ENCODE data around the gene LIPA. TPM values are rescaled to one million over a fixed set of nuclear protein-coding genes. Genes with fewer than 3 reads are reported as not detected.

LIPA gene
- total and polyA plus RNA-seq, 4 donors: 35.3 to 176 (median 75.9) TPM

- Histone ChIP-seq H3K9me3 (ENCODE audit: control insufficient read depth in 4 of 4, low read length in 3 of 4) (no peaks in the 10 kb centered on the region), H3K36me3 (ENCODE audit: control insufficient read depth in 4 of 4, insufficient read depth in 3 of 4, low read depth in 1 of 4, low read length in 3 of 4) (peaks cover 2 to 11% (median 9%) of the 10 kb centered on the region in 4 donors), H3K27me3 (ENCODE audit: control insufficient read depth in 4 of 4, insufficient read depth in 4 of 4, low read length in 3 of 4) (peaks cover 0 to 6% (median 0%) of the 10 kb centered on the region in 4 donors), H3K9ac (ENCODE audit: low read depth in 1 of 2, low read length in 2 of 2) (no peak overlapping the region), H3K27ac (ENCODE audit: low read depth in 1 of 2, low read length in 2 of 2) (no peak overlapping the region), H3K4me1 (ENCODE audit: control insufficient read depth in 4 of 4, insufficient read depth in 4 of 4, low read length in 3 of 4) (peaks cover under 1 to 13% (median 13%) of the 10 kb centered on the region in 4 donors), H3K4me3 (ENCODE audit: low read depth in 1 of 3, low read length in 3 of 3) (no peak overlapping the region)
- 37% methylated on average over 8 of the region's 8 CpGs for WGBS
- TF ChIP-seq CTCF (IDR thresholded peaks at IDR 0.05; ENCODE audit: low read depth, low read length, missing input control) (peak; percentile 49), EGR1 (IDR thresholded peaks at IDR 0.05; ENCODE audit: low read depth in 2 of 2) (no peak), RAD21 (IDR thresholded peaks at IDR 0.05) (peak; percentile 85), FOXA2 (IDR thresholded peaks at IDR 0.05) (no peak), MAX (IDR thresholded peaks at IDR 0.05) (no peak), NR2F2 (IDR thresholded peaks at IDR 0.05) (no peak), REST (IDR thresholded peaks at IDR 0.05) (no peak), YY1 (IDR thresholded peaks at IDR 0.05) (peak; percentile 33), TAF1 (conservative IDR thresholded peaks at IDR 0.05) (no peak), RXRA (IDR thresholded peaks at IDR 0.05) (no peak), SP1 (IDR thresholded peaks at IDR 0.05) (no peak)
- no peak for DNase-seq (ENCODE audit: low spot score)
Observed at GRCh38 chr10:89213191-89213808, 38.3 kb downstream of the LIPA start.

GRCh38 chr10:89210794-89211425, 40.7 kb downstream of the LIPA start:
- Histone ChIP-seq H3K4me1 (ENCODE audit: control insufficient read depth in 4 of 4, insufficient read depth in 4 of 4, low read length in 3 of 4) (peaks cover 7 to 21% (median 16%) of the 10 kb centered on the region in 4 donors), H3K27me3 (ENCODE audit: control insufficient read depth in 4 of 4, insufficient read depth in 4 of 4, low read length in 3 of 4) (peaks cover 0 to 10% (median 1%) of the 10 kb centered on the region in 4 donors), H3K36me3 (ENCODE audit: control insufficient read depth in 4 of 4, insufficient read depth in 3 of 4, low read depth in 1 of 4, low read length in 3 of 4) (peaks cover 2 to 11% (median 9%) of the 10 kb centered on the region in 4 donors), H3K9ac (ENCODE audit: low read depth in 1 of 2, low read length in 2 of 2) (no peak overlapping the region), H3K4me3 (ENCODE audit: low read depth in 1 of 3, low read length in 3 of 3) (no peak overlapping the region), H3K9me3 (ENCODE audit: control insufficient read depth in 4 of 4, low read length in 3 of 4) (no peaks in the 10 kb centered on the region), H3K27ac (ENCODE audit: low read depth in 1 of 2, low read length in 2 of 2) (no peak overlapping the region)
- DNase-seq (ENCODE audit: low spot score): no peak
- WGBS: 86% methylated on average over 3 of the region's 3 CpGs
- TF ChIP-seq HNF4G (IDR thresholded peaks at IDR 0.05) (no peak), CTCF (IDR thresholded peaks at IDR 0.05; ENCODE audit: low read depth, low read length, missing input control) (no peak), GABPA (IDR thresholded peaks at IDR 0.05 in 1 of 2, conservative IDR thresholded peaks at IDR 0.05 in 1 of 2) (no peak), ATF3 (IDR thresholded peaks at IDR 0.05) (no peak), JUND (IDR thresholded peaks at IDR 0.05) (no peak), RAD21 (IDR thresholded peaks at IDR 0.05) (no peak), HNF4A (conservative IDR thresholded peaks at IDR 0.05) (no peak), REST (IDR thresholded peaks at IDR 0.05) (no peak), ZBTB33 (IDR thresholded peaks at IDR 0.05) (no peak), SP1 (IDR thresholded peaks at IDR 0.05) (no peak)
